Endodermal cell (in vitro differentiated cells): Measurements from ENCODE around the gene GNA12. TPM values are rescaled to one million over a fixed set of nuclear protein-coding genes. Genes with fewer than 3 reads are reported as not detected.
A peak's percentile ranks its signal among the peaks of the same experiment; 100 is the strongest.
"Not testable (repeated sequence)": the region's sequence is repeated elsewhere in the genome, so short reads cannot be mapped to it uniquely, and the experiment has no call there.

Experiments used
- DNase-seq: peaks from one replicate; pipeline ENCODE4 v3.0.0-alpha.2; 2017
- H3K27ac ChIP-seq: 2 replicates; pipeline ENCODE4 v1.5.1; 2013; ENCODE audit warnings: mild to moderate bottlenecking, low read depth, low read length, moderate library complexity
- H3K27me3 ChIP-seq: 2 replicates; pipeline ENCODE4 v1.6.1; 2013; ENCODE audit warnings: mild to moderate bottlenecking, low read length, moderate library complexity; ENCODE audit not compliant: insufficient read depth, control insufficient read depth, poor library complexity, severe bottlenecking
- H3K36me3 ChIP-seq: 2 replicates; pipeline ENCODE4 v1.7.0; 2013; ENCODE audit warnings: mild to moderate bottlenecking, low read length, moderate library complexity; ENCODE audit not compliant: control insufficient read depth, insufficient read depth
- H3K4me1 ChIP-seq: one replicate; pipeline ENCODE4 v1.7.0; 2013; ENCODE audit warnings: low read length; ENCODE audit not compliant: control insufficient read depth, insufficient read depth
- H3K4me3 ChIP-seq: 2 replicates; pipeline ENCODE4 v1.5.1; 2013; ENCODE audit warnings: mild to moderate bottlenecking, low read length, moderate library complexity
- H3K9ac ChIP-seq: 2 replicates; pipeline ENCODE4 v1.6.1; 2013; ENCODE audit warnings: mild to moderate bottlenecking, low read length, moderate library complexity; ENCODE audit not compliant: poor library complexity, severe bottlenecking; ENCODE audit errors: extremely low read depth
- H3K9me3 ChIP-seq: 2 replicates; pipeline ENCODE4 v1.6.1; 2013; ENCODE audit warnings: mild to moderate bottlenecking, low read length, moderate library complexity; ENCODE audit not compliant: control insufficient read depth
- H3K27ac Mint-ChIP-seq: 2 replicates; pipeline ENCODE4 v1.8.0; 2020; ENCODE audit warnings: mixed read lengths
- H3K27me3 Mint-ChIP-seq: 2 replicates; pipeline ENCODE4 v1.8.0; 2021; ENCODE audit warnings: mild to moderate bottlenecking, mixed read lengths; ENCODE audit not compliant: insufficient read depth
- H3K36me3 Mint-ChIP-seq: 2 replicates; pipeline ENCODE4 v1.8.0; 2020; ENCODE audit warnings: low read depth, mixed read lengths
- H3K4me1 Mint-ChIP-seq: 2 replicates; pipeline ENCODE4 v1.8.0; 2020; ENCODE audit warnings: mixed read lengths
- H3K4me3 Mint-ChIP-seq: 2 replicates; pipeline ENCODE4 v1.8.0; 2020; ENCODE audit warnings: mild to moderate bottlenecking, moderate library complexity, mixed read lengths
- H3K9me3 Mint-ChIP-seq: 2 replicates; pipeline ENCODE4 v1.8.0; 2020; ENCODE audit warnings: mild to moderate bottlenecking, mixed read lengths
- CTCF ChIP-seq: fragments of 200-600 bp; sonication (generic); conservative IDR thresholded peaks from 2 replicates; pipeline ENCODE4 v1.5.0; 2021; ENCODE audit warnings: antibody characterized with exemption, mild to moderate bottlenecking
- WGBS, 2 experiments: methylation state at CpG; one replicate each; pipeline versions ENCODE4 v1.1.5 to v1.1.7; 2013; ENCODE audit warnings: missing lambda C conversion rate in 2 of 2, mixed read lengths in 1 of 2; ENCODE audit not compliant: insufficient coverage in 1 of 2, insufficient read length in 1 of 2; 5-methylcytosine and 5-hydroxymethylcytosine counted together
- total RNA-seq, 2 donors: library from RNA; stranded (reverse); fragmentation: NEBNext Ultra II Directional in 1 of 2; extraction: Animal tissue kit (Norgen Biotek cat#: 25700) in 1 of 2; gene quantifications; 2 replicates in 1 of 2; 3 replicates in 1 of 2; pipeline ENCODE4 v1.2.1, GENCODE V29; 2021

GNA12 gene
- total RNA-seq, 2 donors from 2014 or later = 55.0 to 64.7 TPM

- no peaks in the 10 kb centered on the region for H3K36me3 ChIP-seq
- Mint-ChIP-seq H3K9me3 (peaks cover 2% of the 10 kb centered on the region), H3K27ac (no peak overlapping the region), H3K4me1 (no peaks in the 10 kb centered on the region), H3K4me3 (no peak overlapping the region), H3K36me3 (no peaks in the 10 kb centered on the region), H3K27me3 (peaks cover 4% of the 10 kb centered on the region)
- peaks cover 2% of the 10 kb centered on the region for H3K27me3 ChIP-seq
- peak; percentile 83 for TF ChIP-seq CTCF
- DNase-seq = peak; percentile 95
- WGBS, 2 experiments = 48 to 60% methylated on average over 13 to 27 of the region's 27 CpGs
- no peaks in the 10 kb centered on the region for H3K9me3 ChIP-seq
- no peak overlapping the region for H3K27ac ChIP-seq
- H3K4me1 ChIP-seq = no peaks in the 10 kb centered on the region
- H3K9ac ChIP-seq = no peak overlapping the region
- no peak overlapping the region for H3K4me3 ChIP-seq
Observed at GRCh38 chr7:2680792-2681490, 163.2 kb downstream of the GNA12 start.

GRCh38 chr7:2680256-2680655 is 163.9 kb downstream of the GNA12 start:
- H3K4me1 ChIP-seq = no peaks in the 10 kb centered on the region
- no peaks in the 10 kb centered on the region for H3K36me3 Mint-ChIP-seq
- no peaks in the 10 kb centered on the region for H3K4me1 Mint-ChIP-seq
- peak; percentile 51 for DNase-seq
- no peaks in the 10 kb centered on the region for H3K36me3 ChIP-seq
- H3K9me3 ChIP-seq = no peaks in the 10 kb centered on the region
- no peak overlapping the region for H3K27ac Mint-ChIP-seq
- 91 to 100% methylated on average over 9 to 13 of the region's 13 CpGs for WGBS, 2 experiments
- H3K27me3 Mint-ChIP-seq = peaks cover 1% of the 10 kb centered on the region
- H3K9ac ChIP-seq = no peak overlapping the region
- H3K27me3 ChIP-seq = no peaks in the 10 kb centered on the region
- no peak overlapping the region for H3K27ac ChIP-seq
- peaks cover 2% of the 10 kb centered on the region for H3K9me3 Mint-ChIP-seq
- H3K4me3 ChIP-seq = no peak overlapping the region
- H3K4me3 Mint-ChIP-seq = no peak overlapping the region
- no peak for TF ChIP-seq CTCF

GRCh38 chr7:2679135-2680127 is 164.7 kb downstream of the GNA12 start:
- peak; percentile 45 for DNase-seq
- WGBS, 2 experiments = 93 to 97% methylated on average over 10 to 59 of the region's 64 CpGs
- not testable (repeated sequence) for H3K4me1 Mint-ChIP-seq, H3K36me3 ChIP-seq, H3K9me3 Mint-ChIP-seq, H3K4me3 Mint-ChIP-seq, H3K4me3 ChIP-seq, H3K27ac Mint-ChIP-seq, H3K4me1 ChIP-seq, H3K9me3 ChIP-seq, H3K9ac ChIP-seq, H3K36me3 Mint-ChIP-seq, H3K27me3 ChIP-seq, H3K27me3 Mint-ChIP-seq, H3K27ac ChIP-seq

GRCh38 chr7:2678454-2678853 is 165.7 kb downstream of the GNA12 start:
- not testable (repeated sequence) for H3K9me3 ChIP-seq, H3K4me1 Mint-ChIP-seq, H3K36me3 Mint-ChIP-seq, H3K27me3 Mint-ChIP-seq, H3K27me3 ChIP-seq, H3K4me3 ChIP-seq, H3K4me1 ChIP-seq, H3K27ac Mint-ChIP-seq, H3K4me3 Mint-ChIP-seq, H3K9me3 Mint-ChIP-seq, H3K27ac ChIP-seq, DNase-seq, H3K9ac ChIP-seq, H3K36me3 ChIP-seq
- WGBS, 2 experiments = 90% methylated on average over 6 to 11 of the region's 15 CpGs
